HCT116 (cell line): ENCODE data around the gene CDH13. TPM values are rescaled to one million over a fixed set of nuclear protein-coding genes. Genes with fewer than 3 reads are reported as not detected.

Experiments used
- ATAC-seq: fragments of 200-7000 bp; cut with Tn5 transposase; 2 replicates; pipeline ENCODE4 v1.9.1; 2020; ENCODE audit warnings: mild to moderate bottlenecking, moderate library complexity
- BruUV-seq: library from RNA; stranded (reverse); fragments of 400-500 nt; replicated peaks from 2 replicates; lab custom pipeline; 2021; lab: Mats Ljungman, UMichigan
- CTCF ChIA-PET: fragments of 300-600 bp; sonication (Branson Sonifier 250); formaldehyde crosslinking; loops from one replicate; lab custom pipeline; 2021; ENCODE audit warnings: antibody characterized with exemption; lab: Charles Lee
- POLR2A ChIA-PET: fragments of 300-600, 350-600 bp; sonication (Branson Sonifier 250); formaldehyde crosslinking; loops from one replicate; lab custom pipeline; 2021; ENCODE audit warnings: antibody characterized with exemption; lab: Charles Lee
- RAD21 ChIA-PET, 2 experiments: fragments of 300-600 bp; sonication (Branson Sonifier 250); formaldehyde crosslinking; loops; one replicate each; lab custom pipeline; 2023; ENCODE audit warnings: low total read pairs in 2 of 2; ENCODE audit not compliant: uncharacterized antibody in 2 of 2, unreplicated experiment in 2 of 2, low non-redundant PET in 1 of 2; lab: Charles Lee
- DNase-seq: peaks from one replicate; pipeline ENCODE4 v3.0.0-alpha.2; 2010; ENCODE audit warnings: low read depth, low spot score
- H2AFZ ChIP-seq: fragments of 200-600 bp; shearing (Covaris generic), sonication (generic); 2 replicates; pipeline ENCODE4 v1.6.1; 2017; ENCODE audit warnings: low read depth, mixed run types, mixed read lengths, antibody characterized with exemption, low read length; ENCODE audit not compliant: poor library complexity, severe bottlenecking
- H3K27ac ChIP-seq: 2 replicates; pipeline ENCODE4 v1.5.1; 2012; ENCODE audit warnings: low read depth, low read length
- H3K27me3 ChIP-seq: fragments of 200-600 bp; sonication (generic); 2 replicates; pipeline ENCODE4 v1.6.1; 2016; ENCODE audit warnings: mixed run types, low read length, mixed read lengths; ENCODE audit not compliant: insufficient read depth
- H3K36me3 ChIP-seq, 2 experiments: fragments of 200-500 bp in 1 of 2; fragments of 200-600 bp in 1 of 2; sonication (Bioruptor generic) in 1 of 2; sonication (generic) in 1 of 2; 2 replicates each; pipeline versions ENCODE4 v1.5.1 to v1.6.1; 2014 to 2016; ENCODE audit warnings: low read length in 2 of 2, inconsistent platforms in 1 of 2, mixed read lengths in 1 of 2, mixed run types in 1 of 2; ENCODE audit not compliant: insufficient read depth in 2 of 2, control insufficient read depth in 1 of 2
- H3K4me1 ChIP-seq, 2 experiments: fragments of 200-600 bp in 1 of 2; sonication (generic) in 1 of 2; 2 replicates each; pipeline versions ENCODE4 v1.5.1 to v1.6.1; 2012 to 2017; ENCODE audit warnings: low read length in 2 of 2, inconsistent platforms in 1 of 2, mild to moderate bottlenecking in 1 of 2, mixed read lengths in 1 of 2, mixed run types in 1 of 2, moderate library complexity in 1 of 2; ENCODE audit not compliant: insufficient read depth in 2 of 2, control insufficient read depth in 1 of 2
- H3K4me2 ChIP-seq: fragments of 200-600 bp; sonication (generic); 2 replicates; pipeline ENCODE4 v1.6.1; 2017; ENCODE audit warnings: mixed run types, low read length, mixed read lengths
- H3K4me3 ChIP-seq, 2 experiments: fragments of 200-600 bp in 1 of 2; sonication (generic) in 1 of 2; replicated peaks in 1 of 2; 2 replicates each; pipeline ENCODE4 v1.5.1; 2011 to 2016; ENCODE audit warnings: low read length in 2 of 2, control low read depth in 1 of 2, low read depth in 1 of 2, mild to moderate bottlenecking in 1 of 2, mixed read lengths in 1 of 2, mixed run types in 1 of 2
- H3K79me2 ChIP-seq: fragments of 200-600 bp; sonication (generic); 2 replicates; pipeline ENCODE4 v1.6.1; 2017; ENCODE audit warnings: mild to moderate bottlenecking, mixed run types, low read length, moderate library complexity, mixed read lengths; ENCODE audit not compliant: insufficient read depth
- H3K9ac ChIP-seq: fragments of 200-600 bp; sonication (generic); 2 replicates; pipeline ENCODE4 v1.6.1; 2016; ENCODE audit warnings: low read length, mixed read lengths
- H3K9me2 ChIP-seq: fragments of 200-600 bp; sonication (generic), shearing (Covaris generic); 2 replicates; pipeline ENCODE4 v1.6.1; 2017; ENCODE audit warnings: mixed run types, mild to moderate bottlenecking, moderate library complexity; ENCODE audit not compliant: insufficient read depth
- H3K9me3 ChIP-seq, 2 experiments: fragments of 200-500 bp in 1 of 2; fragments of 200-600 bp in 1 of 2; sonication (Bioruptor generic) in 1 of 2; sonication (generic) in 1 of 2; 2 replicates each; pipeline ENCODE4 v1.6.1; 2014 to 2017; ENCODE audit warnings: low read length in 2 of 2, mixed read lengths in 2 of 2, inconsistent platforms in 1 of 2, low read depth in 1 of 2, mild to moderate bottlenecking in 1 of 2, mixed run types in 1 of 2, moderate library complexity in 1 of 2; ENCODE audit not compliant: control insufficient read depth in 1 of 2, insufficient read depth in 1 of 2
- H4K20me1 ChIP-seq: fragments of 200-600 bp; sonication (generic), shearing (Covaris generic); 2 replicates; pipeline ENCODE4 v1.6.1; 2017; ENCODE audit warnings: mixed run types, mild to moderate bottlenecking, moderate library complexity; ENCODE audit not compliant: insufficient read depth
- CEBPB ChIP-seq: IDR thresholded peaks from 2 replicates; pipeline ENCODE4 v1.6.1; 2012; ENCODE audit warnings: low read depth
- CTCF ChIP-seq, 3 experiments: fragments of 200-600 bp in 1 of 3; sonication (generic) in 1 of 3; IDR thresholded peaks in 2 of 3; conservative IDR thresholded peaks in 1 of 3; 2 replicates each; pipeline ENCODE4 v1.5.1; 2012 to 2017; ENCODE audit warnings: low read depth in 2 of 3, low read length in 2 of 3, antibody characterized with exemption in 1 of 3, borderline replicate concordance in 1 of 3, control low read depth in 1 of 3, mild to moderate bottlenecking in 1 of 3, mixed read lengths in 1 of 3, mixed run types in 1 of 3, moderate library complexity in 1 of 3; ENCODE audit not compliant: insufficient read depth in 1 of 3
- EGR1 ChIP-seq: IDR thresholded peaks from 2 replicates; pipeline ENCODE4 v1.6.1; 2012; ENCODE audit warnings: low read depth
- EZH2 ChIP-seq: fragments of 200-600 bp; sonication (generic); IDR thresholded peaks from 2 replicates; pipeline ENCODE4 v1.6.1; 2017; ENCODE audit warnings: antibody characterized with exemption, mixed run types
- JUND ChIP-seq: IDR thresholded peaks from 2 replicates; pipeline ENCODE4 v1.6.1; 2012
- POLR2A ChIP-seq: IDR thresholded peaks from 2 replicates; pipeline ENCODE4 v1.7.0; 2011; ENCODE audit warnings: borderline replicate concordance; ENCODE audit not compliant: insufficient read depth, insufficient read length; ENCODE audit errors: extremely low read depth
- RAD21 ChIP-seq: IDR thresholded peaks from 2 replicates; pipeline ENCODE4 v1.6.1; 2012; ENCODE audit warnings: low read depth, mild to moderate bottlenecking
- ZBTB33 ChIP-seq: IDR thresholded peaks from 2 replicates; pipeline ENCODE4 v1.6.1; 2011; ENCODE audit warnings: mild to moderate bottlenecking, low read length, moderate library complexity; ENCODE audit not compliant: insufficient replicate concordance; ENCODE audit errors: extremely low read depth
- intact Hi-C: fragments of 100-400 bp; cut with micrococcal nuclease; formaldehyde crosslinking; loops from 2 replicates; pipeline ENCODE4 v1.10.0; 2022
- total RNA-seq: library from RNA; stranded (reverse); gene quantifications from one replicate; pipeline ENCODE4 v1.2.1, GENCODE V29; 2021; ENCODE audit not compliant: unreplicated experiment

CDH13 gene
- total RNA-seq, 1 experiment from 2014 or later = not detected

- no TSS peak for BruUV-seq
- CTCF ChIA-PET = no interaction called here
- RAD21 ChIA-PET = no interaction called here
These were observed 646.9 kb downstream of the CDH13 start for GRCh38 chr16:83273504-83274173.

GRCh38 chr16:83279251-83279650 lies 652.5 kb downstream of the CDH13 start:
- no TSS peak for BruUV-seq
- DNase-seq (no peak), ATAC-seq (no peak)
- intact Hi-C loops = no loop called here
- peaks cover 3 to 10% of the 10 kb centered on the region in 2 experiments; a peak in 2 of 4 replicates for H3K9me3 ChIP-seq
- TF ChIP-seq JUND = no peak
- TF ChIP-seq CTCF (IDR thresholded peaks at IDR 0.05 in 2 of 3, conservative IDR thresholded peaks at IDR 0.05 in 1 of 3; ENCODE audit: borderline replicate concordance in 1 of 3, insufficient read depth in 1 of 3, low read depth in 2 of 3, low read length in 2 of 3) = no peak
- no peak for TF ChIP-seq ZBTB33
- H3K9ac ChIP-seq = no peak overlapping the region
- H3K79me2 ChIP-seq = no peaks in the 10 kb centered on the region
- H3K4me3 ChIP-seq = no peak overlapping the region
- H3K27ac ChIP-seq = no peak overlapping the region
- H3K27me3 ChIP-seq = no peaks in the 10 kb centered on the region
- H2AFZ ChIP-seq = no peak overlapping the region
- no peaks in the 10 kb centered on the region for H4K20me1 ChIP-seq
- CTCF ChIA-PET = no interaction called here
- H3K9me2 ChIP-seq = no peaks in the 10 kb centered on the region
- POLR2A ChIA-PET = no interaction called here
- no peaks in the 10 kb centered on the region for H3K4me1 ChIP-seq
- RAD21 ChIA-PET = no interaction called here
- no peaks in the 10 kb centered on the region for H3K36me3 ChIP-seq
- H3K4me2 ChIP-seq = no peak overlapping the region

More at GRCh38 chr16:83273504-83274173, 646.9 kb downstream of the CDH13 start:
- H3K79me2 ChIP-seq = no peaks in the 10 kb centered on the region
- H3K27me3 ChIP-seq = no peaks in the 10 kb centered on the region
- no peaks in the 10 kb centered on the region for H4K20me1 ChIP-seq
- no peak overlapping the region for H3K9ac ChIP-seq
- ATAC-seq = no peak
- no peak for TF ChIP-seq CEBPB
- TF ChIP-seq RAD21 = no peak
- TF ChIP-seq POLR2A = no peak
- no peak for TF ChIP-seq EGR1
- TF ChIP-seq EZH2 = no peak
- no peaks in the 10 kb centered on the region for H3K36me3 ChIP-seq
- no peaks in the 10 kb centered on the region for H3K9me2 ChIP-seq
- no peak for DNase-seq
- no peak overlapping the region for H3K4me3 ChIP-seq
- no peak overlapping the region for H2AFZ ChIP-seq
- peaks cover 0 to 5% of the 10 kb centered on the region in 2 experiments; a peak in 2 of 4 replicates for H3K9me3 ChIP-seq
- no peaks in the 10 kb centered on the region for H3K4me1 ChIP-seq
- H3K27ac ChIP-seq = no peak overlapping the region
- intact Hi-C loops = no loop called here
- H3K4me2 ChIP-seq = no peak overlapping the region
- POLR2A ChIA-PET = no interaction called here
